GM19452 (cell line): ENCODE results near the gene RASA3.
"Not testable (repeated sequence)": the region's sequence is repeated elsewhere in the genome, so short reads cannot be mapped to it uniquely, and the experiment has no call there.

Experiments used
- ATAC-seq: cut with Tn5 transposase; IDR thresholded peaks from one replicate; pipeline ENCODE4 v1.9.1; 2021; ENCODE audit not compliant: unreplicated experiment

Gene RASA3

GRCh38 chr13:113995051-113995601, 137.3 kb downstream of the RASA3 start:
- no peak for ATAC-seq

GRCh38 chr13:113992276-113993005, 140.0 kb downstream of the RASA3 start:
- ATAC-seq, result no peak

- ATAC-seq, result no peak
These were observed 140.7 kb downstream of the RASA3 start for GRCh38 chr13:113991676-113992179.

- ATAC-seq, result no peak
These were observed 141.2 kb downstream of the RASA3 start for GRCh38 chr13:113991191-113991669.

- no peak for ATAC-seq
These were observed 142.0 kb downstream of the RASA3 start for GRCh38 chr13:113990321-113990837.

GRCh38 chr13:113989585-113990300, 142.7 kb downstream of the RASA3 start:
- no peak for ATAC-seq

GRCh38 chr13:113988859-113989258, 143.6 kb downstream of the RASA3 start:
- ATAC-seq, result not testable (repeated sequence)

- no peak for ATAC-seq
These were observed 150.1 kb downstream of the RASA3 start for GRCh38 chr13:113982296-113982661.

- no peak for ATAC-seq
These were observed 150.7 kb downstream of the RASA3 start for GRCh38 chr13:113981611-113982295.

GRCh38 chr13:113981194-113981605, 151.2 kb downstream of the RASA3 start:
- no peak for ATAC-seq

- no peak for ATAC-seq
These were observed 151.8 kb downstream of the RASA3 start for GRCh38 chr13:113980489-113981064.

GRCh38 chr13:113979791-113980471, 152.5 kb downstream of the RASA3 start:
- no peak for ATAC-seq

- no peak for ATAC-seq
These were observed 153.5 kb downstream of the RASA3 start for GRCh38 chr13:113978741-113979481.

GRCh38 chr13:113977976-113978375, 154.4 kb downstream of the RASA3 start:
- no peak for ATAC-seq

GRCh38 chr13:113976711-113977684, 155.4 kb downstream of the RASA3 start:
- ATAC-seq, result no peak

GRCh38 chr13:113975416-113975815, 157.0 kb downstream of the RASA3 start:
- ATAC-seq, result no peak

- no peak for ATAC-seq
These were observed 157.8 kb downstream of the RASA3 start for GRCh38 chr13:113974304-113975281.
